ENCODE results near the gene PLXDC2. TPM values are rescaled to one million over a fixed set of nuclear protein-coding genes. Genes with fewer than 3 reads are reported as not detected.

Gene PLXDC2
- total RNA-seq, 1 experiment from 2014 or later, result 38.7 TPM

DNA sequence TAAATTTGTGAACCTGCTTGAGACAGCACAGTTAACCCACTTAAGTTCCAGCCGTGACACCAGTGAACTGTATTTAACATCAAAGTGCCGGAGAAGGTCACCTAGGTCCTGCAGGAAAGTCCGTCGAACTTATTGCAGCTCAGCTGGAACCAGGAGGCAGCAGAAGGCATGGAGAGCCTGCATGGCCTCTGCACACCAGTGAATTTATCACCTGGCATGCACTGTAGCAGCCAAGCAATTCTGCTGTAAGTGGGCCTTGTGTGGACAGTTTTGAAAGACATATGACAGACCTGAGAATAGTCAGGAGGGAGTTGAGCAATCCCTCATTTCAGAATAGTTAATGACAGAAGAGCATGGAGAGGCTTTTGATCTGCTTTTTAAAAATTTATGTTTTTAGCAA is 108.8 kb downstream of the PLXDC2 start:
- no peak for DNase-seq
- no peaks in the 10 kb centered on the region for H4K20me1 ChIP-seq (ENCODE audit: control insufficient read depth, insufficient read depth, insufficient read length)
- no peaks in the 10 kb centered on the region for H3K9me3 ChIP-seq (ENCODE audit: control insufficient read depth, low read depth, low read length)
- H3K4me1 Mint-ChIP-seq, result peaks cover 21 to 29% of the 10 kb centered on the region in 2 experiments
- no peak overlapping the region for H3K18ac ChIP-seq (ENCODE audit: insufficient read length, low read depth, low read length)
- H3T11ph ChIP-seq (ENCODE audit: low read length), result no peak overlapping the region
- peaks cover 2% of the 10 kb centered on the region for H3K79me1 ChIP-seq (ENCODE audit: insufficient read depth, low read depth, low read length, poor library complexity, severe bottlenecking)
- no peaks in the 10 kb centered on the region for H3K9me3 Mint-ChIP-seq
- no peak overlapping the region for H2AK5ac ChIP-seq (ENCODE audit: insufficient read length, low read length)
- H3K4me1 ChIP-seq (ENCODE audit: insufficient read depth, low read length), result peaks cover 3% of the 10 kb centered on the region; the same call in 1 of the 2 replicates
- H3K27me3 ChIP-seq (ENCODE audit: insufficient read depth, low read length), result no peaks in the 10 kb centered on the region
- no peak overlapping the region for H2BK12ac ChIP-seq (ENCODE audit: insufficient read length, low read depth, low read length)
- H3K27me3 Mint-ChIP-seq (ENCODE audit: low read depth), result no peaks in the 10 kb centered on the region
- H2BK120ac ChIP-seq (ENCODE audit: low read depth, low read length, poor library complexity, severe bottlenecking), result no peak overlapping the region
- no peak overlapping the region for H2BK5ac ChIP-seq (ENCODE audit: insufficient read length, low read length)
- H2BK15ac ChIP-seq (ENCODE audit: low read depth, low read length), result no peak overlapping the region
- no peak overlapping the region for H2AFZ ChIP-seq (ENCODE audit: low read length)
- no CpG with 5 or more reads among the region's 4 CpGs for WGBS (ENCODE audit: extremely low coverage, insufficient read length, low lambda C conversion rate)
- H4K91ac ChIP-seq (ENCODE audit: insufficient read length, low read depth, low read length), result no peak overlapping the region
- peaks cover 0 to 3% (median 0%) of the 10 kb centered on the region in 3 experiments; a peak in 2 of 7 replicates for H3K36me3 Mint-ChIP-seq (ENCODE audit: insufficient read depth in 1 of 3, low read depth in 3 of 3)
- no peak overlapping the region for H3K4me3 Mint-ChIP-seq
- no peaks in the 10 kb centered on the region for H3K79me2 ChIP-seq (ENCODE audit: insufficient read depth, low read length)
- no peak overlapping the region; the same call in 1 of the 2 replicates for H3K14ac ChIP-seq (ENCODE audit: insufficient read depth, low read length)
- H3K27ac Mint-ChIP-seq, result no peak overlapping the region
- H3K4ac ChIP-seq (ENCODE audit: low read depth, low read length), result no peak overlapping the region
- H3K56ac ChIP-seq (ENCODE audit: insufficient read length, low read depth, low read length), result no peak overlapping the region
- no peak overlapping the region for H3K4me2 ChIP-seq (ENCODE audit: insufficient read depth, insufficient read length, low read length)
- H3K23me2 ChIP-seq (ENCODE audit: insufficient read length, low read depth, low read length, poor library complexity, severe bottlenecking), result no peaks in the 10 kb centered on the region
- TF ChIP-seq CTCF (conservative IDR thresholded peaks at IDR 0.05), result no peak
- H3K27ac ChIP-seq (ENCODE audit: insufficient read length, low read depth, low read length), result no peak overlapping the region
- no peak overlapping the region for H4K8ac ChIP-seq (replicated peaks; ENCODE audit: insufficient read length, low read depth, low read length)
- H4K5ac ChIP-seq (ENCODE audit: insufficient read length, low read depth, low read length), result no peak overlapping the region
- no peak overlapping the region for H3K9ac ChIP-seq (ENCODE audit: extremely low read depth, insufficient read length, low read length)
- no peak overlapping the region for H2BK20ac ChIP-seq (ENCODE audit: low read depth, low read length, poor library complexity, severe bottlenecking)
- H3K23ac ChIP-seq (ENCODE audit: insufficient read length, low read depth, low read length), result no peak overlapping the region

Data from H9 (cell line).